HepG2 (cell line): Measurements from ENCODE around the gene SLC9A5.

Experiments used
- BHLHE40 ChIP-seq: IDR thresholded peaks from 2 replicates; pipeline ENCODE4 v1.6.1; 2011; ENCODE audit warnings: low read length, improper control_type of control experiment
- DNMT3B ChIP-seq: conservative IDR thresholded peaks from 2 replicates; pipeline ENCODE4 v1.6.1; 2016; ENCODE audit warnings: missing biosample characterization, control low read depth
- EEA1 ChIP-seq: sonication (generic); formaldehyde crosslinking; IDR thresholded peaks from 2 replicates; pipeline ENCODE4 v1.5.1; 2020; ENCODE audit warnings: mild to moderate bottlenecking, missing genetic modification reagents, borderline replicate concordance
- RAD21 ChIP-seq: fragments of 450-650 bp; formaldehyde crosslinking; IDR thresholded peaks from 2 replicates; pipeline ENCODE4 v1.5.0; 2020; ENCODE audit warnings: mild to moderate bottlenecking
- SP1 ChIP-seq, 2 experiments: fragments of 450-650 bp in 1 of 2; sonication (generic) in 1 of 2; formaldehyde crosslinking in 1 of 2; IDR thresholded peaks; 2 replicates each; pipeline versions ENCODE4 v1.4.0 to v1.6.1; 2016 to 2020; ENCODE audit warnings: missing genetic modification reagents in 1 of 2
- SP2 ChIP-seq: sonication (generic); formaldehyde crosslinking; IDR thresholded peaks from 2 replicates; pipeline ENCODE4 v1.5.1; 2020; ENCODE audit warnings: mild to moderate bottlenecking, missing genetic modification reagents
- ZBTB7A ChIP-seq: sonication (generic); formaldehyde crosslinking; IDR thresholded peaks from 2 replicates; pipeline ENCODE4 v1.8.0; 2022; ENCODE audit warnings: mild to moderate bottlenecking, missing genetic modification reagents

- TF ChIP-seq SP1 (IDR thresholded peaks at IDR 0.05) (no peak), SP1 (CRISPR knock-in tag; IDR thresholded peaks at IDR 0.05) (no peak), EEA1 (no peak), BHLHE40 (no peak), SP2 (CRISPR knock-in tag) (no peak), ZBTB7A (CRISPR knock-in tag) (no peak), RAD21 (no peak), DNMT3B (CRISPR knock-in tag) (no peak)
These were observed 47.1 kb upstream of the SLC9A5 start for GRCh38 chr16:67201411-67202345.
